HFF-Myc (cell line): ENCODE data around the gene ANO1.

Source experiments
- DNase-seq: peaks from one replicate; pipeline ENCODE4 v3.0.0-alpha.2; 2011; ENCODE audit warnings: low read depth; ENCODE audit errors: extremely low read depth
- H3K4me3 ChIP-seq: replicated peaks from 2 replicates; pipeline ENCODE4 v1.5.1; 2011; ENCODE audit warnings: low read depth, mild to moderate bottlenecking, control low read depth, low read length
- TF ChIP-seq, protein P1 (sequence below): IDR thresholded peaks from 2 replicates; pipeline ENCODE4 v1.5.1; 2012; ENCODE audit warnings: mild to moderate bottlenecking, low read depth, low read length, control low read depth; ENCODE audit errors: missing control alignments

The ANO1 gene

DNA sequence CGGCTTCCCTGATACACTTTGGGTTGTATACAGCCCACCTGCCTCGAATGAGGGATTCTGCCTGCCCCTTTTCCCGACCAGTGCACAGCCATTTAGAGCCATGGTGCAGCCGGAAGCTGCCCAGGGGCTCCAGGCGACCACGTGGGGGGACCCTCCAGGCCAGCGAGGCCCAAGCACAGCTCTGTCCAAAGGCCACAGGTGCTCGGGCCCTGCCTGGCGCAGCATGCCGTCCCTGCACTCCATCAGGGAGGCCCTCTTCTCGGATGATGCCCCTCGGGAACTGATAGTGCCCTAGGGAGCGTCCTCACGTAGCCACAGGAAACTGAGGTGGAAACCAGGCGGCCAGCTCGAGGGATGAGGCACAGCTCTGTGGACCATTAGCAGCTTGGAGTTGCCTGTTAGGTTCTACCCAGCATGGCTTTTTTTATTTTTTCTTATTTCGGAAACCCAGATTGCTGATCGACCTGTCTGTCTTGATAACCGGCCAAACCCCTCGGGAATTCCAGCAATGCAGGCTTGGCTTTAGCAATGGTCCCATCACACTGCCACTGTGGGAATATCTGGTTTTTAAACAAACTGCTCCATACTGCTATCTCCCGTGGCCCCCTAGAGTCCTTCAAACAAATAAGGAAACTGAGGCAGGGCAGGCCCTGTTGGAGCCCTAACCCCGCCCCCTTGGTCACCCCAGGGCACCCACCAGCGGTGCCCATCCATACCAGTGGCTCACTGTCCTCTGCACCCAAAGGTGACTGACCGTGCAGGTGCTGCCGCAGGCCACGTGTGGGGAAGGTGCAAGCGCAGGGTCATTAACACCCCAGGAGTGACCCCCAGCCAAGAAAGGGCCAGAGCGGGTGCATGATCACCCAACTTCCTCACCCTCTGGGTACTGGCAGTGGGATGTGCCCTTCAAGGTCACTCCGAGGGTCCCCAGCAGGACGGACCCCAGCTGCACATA, 8.0 kb downstream of the ANO1 start:
- H3K4me3 ChIP-seq, result no peak overlapping the region
- DNase-seq, result no peak
- TF ChIP-seq, protein P1, sequence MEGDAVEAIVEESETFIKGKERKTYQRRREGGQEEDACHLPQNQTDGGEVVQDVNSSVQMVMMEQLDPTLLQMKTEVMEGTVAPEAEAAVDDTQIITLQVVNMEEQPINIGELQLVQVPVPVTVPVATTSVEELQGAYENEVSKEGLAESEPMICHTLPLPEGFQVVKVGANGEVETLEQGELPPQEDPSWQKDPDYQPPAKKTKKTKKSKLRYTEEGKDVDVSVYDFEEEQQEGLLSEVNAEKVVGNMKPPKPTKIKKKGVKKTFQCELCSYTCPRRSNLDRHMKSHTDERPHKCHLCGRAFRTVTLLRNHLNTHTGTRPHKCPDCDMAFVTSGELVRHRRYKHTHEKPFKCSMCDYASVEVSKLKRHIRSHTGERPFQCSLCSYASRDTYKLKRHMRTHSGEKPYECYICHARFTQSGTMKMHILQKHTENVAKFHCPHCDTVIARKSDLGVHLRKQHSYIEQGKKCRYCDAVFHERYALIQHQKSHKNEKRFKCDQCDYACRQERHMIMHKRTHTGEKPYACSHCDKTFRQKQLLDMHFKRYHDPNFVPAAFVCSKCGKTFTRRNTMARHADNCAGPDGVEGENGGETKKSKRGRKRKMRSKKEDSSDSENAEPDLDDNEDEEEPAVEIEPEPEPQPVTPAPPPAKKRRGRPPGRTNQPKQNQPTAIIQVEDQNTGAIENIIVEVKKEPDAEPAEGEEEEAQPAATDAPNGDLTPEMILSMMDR, result no peak

DNA sequence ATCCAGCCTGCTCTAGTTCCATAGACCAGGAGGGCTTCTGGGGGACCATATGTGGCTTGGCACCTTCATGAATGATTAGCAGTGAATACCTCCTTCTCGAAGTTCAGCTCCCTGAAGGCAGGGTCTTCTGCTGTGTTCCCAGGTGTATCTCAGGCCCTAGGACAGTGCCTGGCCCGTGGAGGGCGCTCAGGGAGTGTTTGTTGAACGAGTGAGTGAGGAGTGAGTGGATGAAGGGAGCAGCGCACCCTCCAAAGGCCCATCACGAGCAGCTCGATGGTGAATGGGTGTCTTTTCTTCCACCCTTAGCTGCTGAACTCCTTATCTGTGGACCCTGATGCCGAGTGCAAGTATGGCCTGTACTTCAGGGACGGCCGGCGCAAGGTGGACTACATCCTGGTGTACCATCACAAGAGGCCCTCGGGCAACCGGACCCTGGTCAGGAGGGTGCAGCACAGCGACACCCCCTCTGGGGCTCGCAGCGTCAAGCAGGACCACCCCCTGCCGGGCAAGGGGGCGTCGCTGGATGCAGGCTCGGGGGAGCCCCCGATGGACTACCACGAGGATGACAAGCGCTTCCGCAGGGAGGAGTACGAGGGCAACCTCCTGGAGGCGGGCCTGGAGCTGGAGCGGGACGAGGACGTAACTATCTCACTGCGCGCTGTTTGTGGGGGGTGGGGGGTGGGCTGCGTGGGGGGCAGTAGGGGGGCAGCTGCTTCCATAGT, 9.5 kb downstream of the ANO1 start:
- TF ChIP-seq, protein P1, result no peak
- no peak for DNase-seq
- no peak overlapping the region for H3K4me3 ChIP-seq

- TF ChIP-seq, protein P1, result no peak
- DNase-seq, result no peak
These were observed 10.7 kb downstream of the ANO1 start for GRCh38 chr11:70088735-70089250.

GRCh38 chr11:70089631-70090030, 11.5 kb downstream of the ANO1 start:
- H3K4me3 ChIP-seq, result no peak overlapping the region
- TF ChIP-seq, protein P1, result no peak
- no peak for DNase-seq

More at GRCh38 chr11:70088735-70089250, 10.7 kb downstream of the ANO1 start:
- no peak overlapping the region for H3K4me3 ChIP-seq

DNA sequence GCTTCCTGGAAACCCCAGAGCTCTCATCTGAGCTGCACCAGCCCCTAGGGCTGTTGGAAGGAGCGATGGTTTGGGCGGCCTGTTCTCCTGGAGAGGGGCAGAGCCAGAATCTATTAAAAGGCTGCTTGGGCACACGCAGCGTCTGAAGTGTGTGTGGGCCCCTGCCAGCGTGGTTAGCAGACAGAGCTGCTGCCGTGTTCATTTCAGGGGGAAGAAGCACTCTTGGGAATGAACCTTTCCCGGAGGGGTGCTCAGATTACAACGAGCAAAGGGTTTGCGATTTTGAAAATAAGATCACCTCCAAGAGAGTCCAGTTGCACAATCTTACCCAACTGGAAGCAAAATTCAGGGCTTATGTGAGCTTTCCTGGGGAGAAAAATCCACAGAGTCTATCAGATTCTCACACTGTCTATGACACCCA, 12.9 kb downstream of the ANO1 start:
- no peak overlapping the region for H3K4me3 ChIP-seq
- TF ChIP-seq, protein P1, result no peak
- no peak for DNase-seq

DNA sequence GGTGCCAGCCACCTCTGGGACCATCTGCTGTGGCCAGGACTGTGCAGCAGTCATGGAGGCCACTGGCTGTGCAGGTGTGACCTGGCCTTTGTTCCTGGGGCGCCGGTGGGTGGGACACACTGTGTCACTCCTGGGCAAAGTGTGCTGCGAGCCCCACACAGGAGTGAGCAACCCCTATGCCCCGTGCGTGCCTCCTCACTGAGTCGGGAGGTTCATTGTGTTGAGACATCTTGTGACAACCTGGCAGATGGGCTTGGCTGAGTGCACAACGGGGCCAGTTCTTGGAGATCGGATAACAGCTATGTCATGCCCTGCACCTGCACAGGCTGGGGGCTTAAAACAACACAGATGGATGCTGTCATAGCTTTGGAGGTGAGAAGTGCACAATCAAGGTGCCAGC, 13.5 kb downstream of the ANO1 start:
- DNase-seq, result no peak
- TF ChIP-seq, protein P1, result no peak
- H3K4me3 ChIP-seq, result no peak overlapping the region
